Caki2 (cell line): ENCODE results near the gene TTC28. TPM values are rescaled to one million over a fixed set of nuclear protein-coding genes. Genes with fewer than 3 reads are reported as not detected.

Experiments
- DNase-seq: peaks from one replicate; pipeline ENCODE4 v3.0.0-alpha.2; 2015; ENCODE audit warnings: low read depth
- in situ Hi-C: cut with HindIII; loops from 2 replicates; pipeline ENCODE4 v1.10.0; 2016; ENCODE audit warnings: low sequenced_read_pairs, low pct_unique_long_range_greater_than_20kb, mixed read lengths
- total RNA-seq: library from RNA; depleted of rRNA; stranded (reverse); fragments of >200 nt; shearing (Covaris generic); gene quantifications from 2 replicates; pipeline ENCODE4 v1.2.3, GENCODE V29; 2014; ENCODE audit warnings: low replicate concordance

Gene TTC28
- total RNA-seq, 1 experiment from 2014 or later = 9.8 TPM

DNA sequence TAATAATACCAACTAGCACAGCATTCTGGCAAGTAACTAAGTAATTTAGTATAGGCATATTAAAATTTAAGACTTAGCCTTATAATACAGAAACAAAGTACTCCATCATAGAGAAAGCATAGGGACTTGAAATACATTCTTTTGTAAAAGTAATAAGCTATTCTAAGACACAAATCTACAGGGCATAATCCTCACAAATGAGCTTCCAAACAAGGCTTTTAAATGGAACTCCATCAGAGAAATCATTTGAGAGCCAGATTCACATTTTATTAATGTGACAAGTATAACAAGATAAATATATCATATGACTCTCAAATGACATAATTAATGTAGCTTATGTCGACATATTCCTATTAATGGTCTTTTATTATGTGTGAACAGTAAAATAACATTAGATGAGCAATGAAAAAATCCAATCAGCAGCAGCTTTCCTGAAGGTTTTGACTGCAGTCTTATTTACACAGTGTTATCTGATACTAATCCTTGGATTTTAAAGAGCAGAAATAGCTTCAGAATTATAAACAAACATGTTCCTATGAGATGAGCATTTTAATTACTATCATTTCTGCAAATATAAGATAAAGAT lies 241.4 kb downstream of the TTC28 start:
- in situ Hi-C loops = no loop called here
- DNase-seq = no peak

DNA sequence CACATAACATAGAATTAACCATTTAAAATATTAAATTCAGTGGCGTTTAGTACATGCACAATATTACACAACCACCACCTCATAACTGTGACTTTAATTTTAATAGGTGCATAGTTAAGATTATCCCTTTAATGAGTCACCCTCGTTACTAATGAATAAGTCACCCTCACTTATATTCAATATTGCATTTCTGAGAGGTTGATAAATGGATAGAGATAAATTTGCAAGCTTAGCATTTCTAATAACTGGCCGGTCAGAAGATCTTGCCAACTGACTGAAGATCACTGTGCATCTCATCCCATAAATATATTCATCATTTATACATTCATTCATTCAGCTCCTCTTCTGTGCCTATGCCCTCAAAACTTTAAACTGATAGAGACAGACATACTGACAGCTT lies 243.7 kb downstream of the TTC28 start:
- DNase-seq = no peak
- in situ Hi-C loops = no loop called here

GRCh38 chr22:28435140-28435768 lies 244.4 kb downstream of the TTC28 start:
- in situ Hi-C loops = no loop called here
- DNase-seq = no peak

- in situ Hi-C loops = no loop called here
- DNase-seq = no peak
Measured at GRCh38 chr22:28430466-28431025, 249.1 kb downstream of the TTC28 start.

DNA sequence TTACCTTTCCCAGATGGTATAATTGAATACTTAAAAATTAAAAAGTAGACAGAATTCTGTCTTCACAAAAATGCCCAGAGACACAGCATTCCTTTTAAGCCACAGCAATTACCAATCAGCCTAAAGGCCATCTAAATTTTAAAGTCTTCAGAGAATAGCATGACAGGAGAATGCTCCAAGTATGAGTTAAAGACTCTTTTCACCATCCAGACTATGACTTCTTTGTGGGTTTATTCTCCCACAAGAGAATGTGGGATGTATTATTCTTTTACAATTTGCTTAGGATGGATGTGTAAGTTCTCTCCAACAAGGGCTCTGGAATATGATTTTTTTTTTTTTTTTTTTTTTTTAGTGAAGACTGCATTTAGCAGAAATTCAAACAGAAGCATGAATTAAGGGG lies 249.9 kb downstream of the TTC28 start:
- in situ Hi-C loops = no loop called here
- no peak for DNase-seq

- in situ Hi-C loops = no loop called here
- DNase-seq = no peak
Measured at GRCh38 chr22:28428271-28428670, 251.4 kb downstream of the TTC28 start.

DNA sequence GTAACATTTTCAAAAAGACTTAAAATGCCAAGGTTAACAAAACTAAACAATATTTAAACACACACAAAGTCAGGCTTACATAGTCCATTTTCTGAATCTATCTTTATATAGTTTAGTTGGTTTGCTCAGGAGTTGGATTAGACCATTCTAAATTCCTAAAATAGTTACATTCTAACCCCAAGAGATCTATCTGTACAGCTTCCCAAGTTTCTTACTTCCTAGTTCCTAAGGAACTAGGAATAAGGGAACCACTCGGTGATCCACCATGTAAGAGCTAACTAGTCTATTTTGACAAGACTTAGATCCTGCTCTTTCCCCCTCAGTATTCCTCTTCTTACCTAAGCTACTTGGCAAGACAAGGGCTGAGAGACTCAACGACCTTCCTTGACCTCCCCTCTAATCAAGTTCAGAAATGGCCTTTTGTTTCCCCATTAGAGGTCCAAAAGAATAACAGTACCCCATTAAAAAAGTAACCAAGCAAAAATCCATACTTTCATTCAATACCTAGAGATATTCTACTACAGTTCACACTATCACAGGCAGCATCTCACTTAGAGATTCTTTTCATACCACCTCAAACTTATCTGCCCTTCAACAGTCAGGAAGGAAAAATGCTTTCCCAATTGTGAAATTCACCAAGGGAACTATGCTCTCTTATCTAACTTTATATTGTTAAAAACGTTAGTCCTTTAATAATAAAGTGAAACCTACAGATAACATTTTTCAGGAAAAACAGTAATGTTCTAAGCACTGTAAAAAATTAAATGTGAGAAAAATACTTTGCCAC lies 253.1 kb downstream of the TTC28 start:
- no peak for DNase-seq
- in situ Hi-C loops = no loop called here

DNA sequence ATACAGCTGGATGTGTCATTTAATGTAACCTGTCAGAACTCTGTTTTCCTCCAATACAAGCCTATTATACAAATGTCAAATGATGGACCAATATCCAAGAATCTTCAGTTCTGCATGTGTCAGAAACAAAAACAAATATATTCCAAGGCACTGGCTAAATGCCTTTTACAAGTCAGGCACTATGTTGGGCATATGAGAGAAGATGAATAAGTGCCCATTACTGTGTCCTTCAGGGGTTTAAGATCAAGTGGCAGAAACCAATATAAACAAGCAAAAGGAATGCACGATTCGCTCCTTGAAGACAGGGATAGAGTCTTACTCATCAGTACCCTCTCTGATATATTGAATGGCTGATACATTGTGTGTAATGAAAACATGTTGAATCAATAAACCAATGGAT lies 254.4 kb downstream of the TTC28 start:
- DNase-seq = no peak
- in situ Hi-C loops = no loop called here

- in situ Hi-C loops = no loop called here
- no peak for DNase-seq
Measured at GRCh38 chr22:28424427-28425080, 255.1 kb downstream of the TTC28 start.

DNA sequence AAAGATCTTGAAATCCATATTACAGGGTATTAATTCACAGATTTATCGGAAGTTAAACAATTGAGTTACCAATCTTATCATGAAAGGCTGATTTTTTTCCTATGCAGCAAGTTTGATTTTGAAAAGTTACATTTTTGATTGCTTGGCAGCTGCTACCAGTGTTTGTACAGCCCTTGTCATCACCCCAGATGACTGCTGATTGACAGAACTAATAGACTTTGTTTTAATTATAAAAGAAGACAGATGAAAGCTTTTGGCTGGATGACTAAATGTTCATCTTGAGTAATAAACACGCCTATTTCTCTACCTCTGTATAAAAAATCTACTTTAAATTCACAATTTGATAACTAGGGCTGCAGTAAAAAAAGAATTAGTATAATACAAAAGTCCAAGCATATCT lies 259.7 kb downstream of the TTC28 start:
- in situ Hi-C loops = no loop called here
- no peak for DNase-seq

DNA sequence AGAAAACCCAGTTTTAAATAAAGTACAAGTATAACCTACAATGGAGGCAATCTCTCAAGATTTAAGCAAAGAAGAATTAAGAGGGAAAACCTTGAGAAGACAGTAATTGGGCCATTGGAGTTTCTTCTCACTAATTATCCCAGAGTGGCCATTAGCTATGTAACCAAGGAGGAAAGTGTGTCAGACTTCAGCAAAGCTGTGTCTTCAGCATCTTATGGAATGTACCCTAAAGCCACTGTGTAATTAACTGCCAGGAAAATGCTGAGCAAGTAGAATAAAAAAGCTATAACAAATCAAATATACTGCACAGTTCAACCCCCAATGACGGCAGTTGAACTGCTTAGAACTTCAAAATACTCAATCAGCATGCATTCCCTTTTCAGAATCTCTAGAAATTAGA lies 261.6 kb downstream of the TTC28 start:
- in situ Hi-C loops = no loop called here
- DNase-seq = no peak

- no peak for DNase-seq
- in situ Hi-C loops = no loop called here
Measured at GRCh38 chr22:28417431-28417830, 262.2 kb downstream of the TTC28 start.

DNA sequence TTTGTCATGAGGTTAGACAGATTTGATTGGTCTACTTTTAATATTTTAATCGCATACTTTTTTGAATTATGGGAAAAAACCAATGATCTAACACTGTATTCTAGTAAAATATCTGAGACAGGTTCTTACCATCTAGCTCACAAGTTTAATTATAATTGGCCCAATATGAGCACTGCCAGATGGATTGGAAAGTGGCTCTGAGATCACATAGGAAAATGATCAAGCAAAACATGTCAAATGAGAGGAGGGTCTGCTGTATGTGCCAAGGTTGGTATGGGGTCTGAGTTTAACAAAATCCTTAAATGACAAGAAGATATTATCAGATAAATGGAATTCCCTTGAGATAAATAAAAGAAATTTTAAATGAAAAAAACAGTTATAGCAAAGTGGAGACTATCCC lies 264.7 kb downstream of the TTC28 start:
- in situ Hi-C loops = no loop called here

GRCh38 chr22:28413612-28414399 lies 265.8 kb downstream of the TTC28 start:
- DNase-seq = no peak
- in situ Hi-C loops = no loop called here

More for the DNA sequence above, 264.7 kb downstream of the TTC28 start:
- no peak for DNase-seq

DNA sequence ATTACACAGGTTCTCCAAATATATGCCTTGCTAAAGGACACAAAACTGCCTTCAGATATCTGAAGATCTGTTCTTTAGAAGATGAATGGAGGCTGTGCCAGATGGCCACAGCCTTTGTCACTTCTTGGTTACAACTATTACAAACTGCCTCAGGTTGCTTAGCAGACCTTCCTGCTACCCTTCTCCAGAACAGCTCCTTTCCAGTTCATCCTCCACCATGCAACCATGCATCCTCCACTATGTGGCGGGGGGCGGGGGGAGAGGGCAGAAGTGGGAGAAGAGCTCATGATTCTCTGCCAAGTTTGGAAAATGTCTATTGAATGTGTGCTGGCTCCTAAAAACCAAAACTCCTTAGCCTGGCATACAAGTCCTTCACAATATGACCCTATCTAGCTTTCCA lies 267.5 kb downstream of the TTC28 start:
- in situ Hi-C loops = no loop called here

GRCh38 chr22:28411125-28411524 lies 268.5 kb downstream of the TTC28 start:
- in situ Hi-C loops = no loop called here

More for the DNA sequence above, 267.5 kb downstream of the TTC28 start:
- DNase-seq = no peak

GRCh38 chr22:28410050-28410816 lies 269.4 kb downstream of the TTC28 start:
- DNase-seq = no peak

More at GRCh38 chr22:28411125-28411524, 268.5 kb downstream of the TTC28 start:
- DNase-seq = no peak

More at GRCh38 chr22:28410050-28410816, 269.4 kb downstream of the TTC28 start:
- in situ Hi-C loops = no loop called here
